Measurements from ENCODE around the gene CALML4.

CALML4 gene

DNA sequence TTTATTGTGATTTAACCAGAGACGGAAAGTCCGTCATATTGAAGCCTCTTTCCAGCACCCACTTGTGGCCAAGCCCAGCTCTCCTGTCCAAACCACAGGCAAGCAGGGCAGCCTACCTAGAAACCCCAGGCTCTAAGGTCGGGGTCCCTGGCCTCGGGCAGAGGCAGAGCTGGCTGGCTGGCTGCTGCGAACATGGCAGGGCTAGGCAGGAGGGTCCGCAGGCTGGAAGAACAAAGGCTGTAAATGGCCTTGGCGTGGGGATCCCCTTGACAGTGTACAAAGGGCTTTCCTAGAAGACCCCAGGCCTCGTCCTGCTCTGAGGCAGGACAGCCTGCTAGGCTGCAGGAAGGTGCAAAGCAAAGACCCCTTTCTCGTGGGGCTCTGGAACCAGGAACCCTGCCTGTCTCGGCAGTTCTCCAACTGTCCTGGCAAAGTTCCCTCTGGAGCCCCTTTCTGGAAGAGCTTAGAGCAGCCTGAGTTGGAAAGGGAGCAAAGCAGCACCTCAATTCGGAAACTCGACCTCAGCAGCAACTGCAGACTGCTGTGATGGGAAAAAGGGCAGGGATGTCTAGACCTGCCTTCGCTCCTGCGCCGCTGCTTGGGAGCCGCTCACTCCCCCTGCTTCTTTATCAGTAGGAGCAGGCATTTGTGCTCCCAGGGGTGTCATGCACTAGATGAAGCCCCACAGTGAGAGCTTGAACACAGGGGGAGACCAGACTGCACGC, 8.5 kb downstream of the CALML4 start:
- TF ChIP-seq, protein P1, sequence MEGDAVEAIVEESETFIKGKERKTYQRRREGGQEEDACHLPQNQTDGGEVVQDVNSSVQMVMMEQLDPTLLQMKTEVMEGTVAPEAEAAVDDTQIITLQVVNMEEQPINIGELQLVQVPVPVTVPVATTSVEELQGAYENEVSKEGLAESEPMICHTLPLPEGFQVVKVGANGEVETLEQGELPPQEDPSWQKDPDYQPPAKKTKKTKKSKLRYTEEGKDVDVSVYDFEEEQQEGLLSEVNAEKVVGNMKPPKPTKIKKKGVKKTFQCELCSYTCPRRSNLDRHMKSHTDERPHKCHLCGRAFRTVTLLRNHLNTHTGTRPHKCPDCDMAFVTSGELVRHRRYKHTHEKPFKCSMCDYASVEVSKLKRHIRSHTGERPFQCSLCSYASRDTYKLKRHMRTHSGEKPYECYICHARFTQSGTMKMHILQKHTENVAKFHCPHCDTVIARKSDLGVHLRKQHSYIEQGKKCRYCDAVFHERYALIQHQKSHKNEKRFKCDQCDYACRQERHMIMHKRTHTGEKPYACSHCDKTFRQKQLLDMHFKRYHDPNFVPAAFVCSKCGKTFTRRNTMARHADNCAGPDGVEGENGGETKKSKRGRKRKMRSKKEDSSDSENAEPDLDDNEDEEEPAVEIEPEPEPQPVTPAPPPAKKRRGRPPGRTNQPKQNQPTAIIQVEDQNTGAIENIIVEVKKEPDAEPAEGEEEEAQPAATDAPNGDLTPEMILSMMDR (IDR thresholded peaks at IDR 0.05; ENCODE audit: insufficient read depth, low read depth, low read length, missing control alignments), result no peak
- no peak for DNase-seq (ENCODE audit: low read depth)
- H3K4me3 ChIP-seq (ENCODE audit: low read depth, low read length), result no peak overlapping the region

DNA sequence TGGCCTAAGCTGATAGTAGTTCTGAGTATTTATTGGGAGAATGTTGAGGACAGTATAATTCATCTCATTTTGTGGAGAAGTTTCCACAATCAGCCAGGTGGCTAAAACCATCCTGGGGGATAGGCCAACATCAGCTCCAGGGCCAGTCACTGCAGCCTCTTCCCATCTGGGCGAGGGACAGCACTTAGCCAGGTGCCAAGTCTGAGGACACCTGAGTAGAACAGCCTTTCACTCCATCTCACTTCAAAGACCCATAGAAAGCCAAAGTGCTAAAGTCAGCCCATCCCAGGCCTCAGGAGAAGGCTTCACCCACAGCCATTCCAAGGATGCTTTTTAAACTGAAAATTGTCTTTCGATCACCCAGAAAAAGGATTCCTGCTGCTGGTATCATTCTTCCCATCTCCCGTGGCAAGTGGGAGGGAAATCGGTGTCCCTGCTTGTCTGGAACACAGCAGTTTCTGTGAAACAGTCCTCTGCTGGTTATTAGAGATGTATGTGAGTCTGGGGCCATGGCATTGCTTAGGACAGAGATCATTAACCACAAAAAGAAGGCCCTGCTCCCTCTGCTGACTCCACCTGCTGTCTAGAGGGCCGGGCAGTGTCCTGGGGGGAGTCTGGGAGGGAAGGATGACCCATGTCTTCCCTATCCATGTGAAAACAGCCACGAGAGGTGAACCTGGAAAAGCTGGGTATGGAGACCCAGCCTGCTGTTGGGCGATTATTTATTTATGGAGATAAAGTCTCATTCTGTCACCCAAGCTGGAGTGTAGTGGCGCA, 9.6 kb downstream of the CALML4 start:
- DNase-seq (ENCODE audit: low read depth), result no peak

DNA sequence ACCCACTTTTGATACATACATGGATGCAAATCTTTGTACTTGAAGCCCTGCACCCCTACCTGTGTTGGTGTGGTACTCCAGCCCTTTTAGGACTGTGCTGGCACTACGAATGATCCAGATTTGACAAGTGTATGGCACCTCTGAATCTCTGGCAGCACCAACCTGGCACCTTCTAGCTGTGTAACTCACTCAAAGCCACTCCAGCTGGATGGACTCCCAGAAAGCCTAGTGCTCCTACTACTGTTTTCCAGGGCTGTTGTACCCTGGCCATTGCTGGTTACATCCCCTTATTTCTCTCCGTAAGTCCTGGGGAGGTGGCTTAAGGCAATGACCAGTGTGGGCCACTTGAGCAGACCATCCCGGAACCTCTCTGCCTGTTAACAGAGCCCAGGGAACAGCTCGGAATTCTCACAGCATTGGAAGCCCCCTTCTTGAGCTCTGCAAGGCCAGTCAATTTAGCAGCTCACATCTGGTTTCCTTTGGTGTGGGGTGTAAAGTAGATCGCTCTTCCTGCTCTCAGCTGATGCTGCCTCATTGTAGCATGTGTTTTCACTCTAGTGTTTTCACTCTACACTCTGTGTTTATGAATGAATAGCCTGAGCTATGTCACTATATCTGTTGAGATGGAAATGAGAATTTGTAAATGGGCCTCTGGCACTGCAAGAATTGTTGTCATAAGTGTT, 12.2 kb downstream of the CALML4 start:
- H3K4me3 ChIP-seq (ENCODE audit: low read depth, low read length), result no peak overlapping the region
- TF ChIP-seq, protein P1 (IDR thresholded peaks at IDR 0.05; ENCODE audit: insufficient read depth, low read depth, low read length, missing control alignments), result no peak
- DNase-seq (ENCODE audit: low read depth), result no peak

More for the DNA sequence above, 9.6 kb downstream of the CALML4 start:
- TF ChIP-seq, protein P1 (IDR thresholded peaks at IDR 0.05; ENCODE audit: insufficient read depth, low read depth, low read length, missing control alignments), result no peak
- no peak overlapping the region for H3K4me3 ChIP-seq (ENCODE audit: low read depth, low read length)

DNA sequence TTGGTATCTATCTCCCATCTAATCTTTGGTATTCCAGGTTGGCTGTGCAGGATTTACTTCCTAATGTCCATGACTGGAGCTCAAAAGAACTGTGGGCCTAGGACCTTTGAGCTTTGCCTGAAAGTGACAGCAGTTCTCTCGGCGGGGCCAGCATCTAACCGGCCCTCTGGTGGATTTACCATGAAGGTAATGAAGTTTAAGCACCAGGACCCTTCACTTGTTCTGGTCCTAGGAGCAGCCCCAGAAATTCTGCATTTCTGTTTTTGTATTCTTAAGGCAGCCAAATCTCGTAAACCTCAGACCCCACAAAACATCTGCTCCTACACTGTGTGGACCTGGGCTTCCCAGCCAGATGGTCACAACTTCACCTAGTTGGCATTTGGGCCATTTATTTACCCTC, 13.0 kb downstream of the CALML4 start:
- DNase-seq (ENCODE audit: low read depth), result no peak
- H3K4me3 ChIP-seq (ENCODE audit: low read depth, low read length), result no peak overlapping the region
- TF ChIP-seq, protein P1 (IDR thresholded peaks at IDR 0.05; ENCODE audit: insufficient read depth, low read depth, low read length, missing control alignments), result no peak

DNA sequence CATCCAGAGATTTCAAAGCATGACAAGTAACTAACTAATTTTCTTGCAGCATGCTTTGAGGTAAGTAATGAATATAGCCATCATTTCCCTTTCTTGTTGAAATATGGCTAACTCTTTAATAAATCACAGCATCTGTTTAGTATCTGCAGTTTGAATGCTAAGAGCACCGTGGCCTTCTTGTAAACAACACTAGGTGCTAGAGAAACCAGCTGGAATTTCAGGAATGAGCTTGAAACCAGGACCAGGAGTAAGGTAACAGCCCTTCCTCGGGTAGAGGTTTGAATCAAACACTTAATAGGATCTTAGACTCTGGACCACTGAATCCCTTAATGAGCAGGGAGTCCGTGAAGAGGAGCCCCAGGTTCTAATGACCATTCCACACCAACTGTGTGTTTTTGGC, 13.6 kb downstream of the CALML4 start:
- DNase-seq (ENCODE audit: low read depth), result no peak
- TF ChIP-seq, protein P1 (IDR thresholded peaks at IDR 0.05; ENCODE audit: insufficient read depth, low read depth, low read length, missing control alignments), result no peak
- no peak overlapping the region for H3K4me3 ChIP-seq (ENCODE audit: low read depth, low read length)

DNA sequence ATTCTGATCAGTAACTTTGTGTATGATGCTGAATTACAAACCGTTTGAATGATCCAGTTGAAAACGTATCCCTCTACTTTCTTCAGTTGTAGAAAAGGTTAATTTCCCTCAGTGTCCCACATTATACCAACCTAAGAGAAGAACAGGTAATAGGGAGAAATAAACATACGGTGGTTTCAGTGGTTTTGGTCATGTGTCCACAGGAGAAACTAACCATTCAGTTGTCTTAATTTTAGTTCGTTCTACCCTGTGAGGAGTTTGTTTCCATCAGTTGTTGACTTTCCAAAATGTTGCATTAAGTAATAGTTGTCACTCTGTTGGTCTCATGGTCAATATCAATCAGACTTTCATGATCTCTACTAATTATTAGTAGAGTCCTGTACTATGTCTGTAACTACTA, 15.1 kb downstream of the CALML4 start:
- no peak for DNase-seq (ENCODE audit: low read depth)
- H3K4me3 ChIP-seq (ENCODE audit: low read depth, low read length), result no peak overlapping the region
- TF ChIP-seq, protein P1 (IDR thresholded peaks at IDR 0.05; ENCODE audit: insufficient read depth, low read depth, low read length, missing control alignments), result no peak
